Kidney tubule cell (primary cell): Measurements from ENCODE around the gene HIP1.
"Not testable (repeated sequence)": the region's sequence is repeated elsewhere in the genome, so short reads cannot be mapped to it uniquely, and the experiment has no call there.

Source experiments
- DNase-seq: peaks from one replicate; pipeline ENCODE4 v3.0.0-alpha.2; 2018; ENCODE audit warnings: low spot score

HIP1 gene

DNA sequence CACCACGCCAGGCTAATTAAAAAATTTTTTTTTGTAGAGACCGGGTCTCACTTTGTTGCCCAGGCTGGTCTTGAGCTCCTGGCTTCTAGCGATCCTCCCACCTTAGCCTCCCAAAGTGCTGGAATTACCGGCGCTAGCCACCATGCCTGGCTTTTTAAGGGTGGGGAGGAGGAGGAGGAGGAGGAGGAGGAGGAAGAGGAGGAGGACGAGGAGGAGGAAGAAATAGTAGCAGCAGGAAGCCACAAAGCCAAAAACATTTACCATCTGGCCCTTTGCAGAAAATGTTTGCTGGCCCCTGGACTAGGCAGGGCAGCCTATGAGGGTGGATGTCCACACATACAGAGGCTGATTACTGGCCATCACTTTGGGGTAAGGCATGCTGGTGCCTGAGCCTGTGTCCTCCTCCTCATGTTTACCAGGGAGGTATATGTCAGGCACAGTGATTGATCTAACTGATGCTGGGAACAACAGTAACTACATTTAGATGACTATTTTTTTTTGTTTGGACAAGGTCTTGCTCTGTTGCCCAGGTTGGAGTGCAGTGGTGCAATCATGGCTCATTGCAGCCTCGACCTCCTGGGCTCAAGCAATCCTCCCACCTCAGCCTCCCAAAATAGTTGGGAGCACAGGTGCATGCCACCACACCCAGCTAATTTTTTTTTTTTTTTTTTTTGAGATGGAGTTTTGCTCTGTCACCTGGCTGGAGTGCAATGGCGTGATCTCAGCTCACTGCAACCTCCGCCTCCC is 122.1 kb downstream of the HIP1 start:
- no peak for DNase-seq

DNA sequence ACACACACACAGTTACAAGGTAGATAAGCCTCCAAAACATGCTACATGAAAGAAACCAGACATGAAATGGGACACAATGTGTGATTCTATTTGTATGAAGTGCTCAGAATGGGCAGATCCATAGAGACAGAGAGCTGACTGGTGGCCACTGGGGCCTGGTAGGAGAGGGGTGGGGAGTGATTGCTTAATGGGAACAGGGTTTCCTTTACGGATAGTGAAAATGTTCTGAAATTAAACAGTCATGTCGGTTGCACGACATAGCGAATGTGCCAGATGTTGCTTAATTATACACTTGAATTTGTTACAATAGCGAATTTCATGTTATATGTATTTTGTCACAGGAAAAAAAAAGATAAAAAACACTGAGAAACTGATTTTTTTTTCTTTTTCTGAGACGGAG is 124.3 kb downstream of the HIP1 start:
- DNase-seq = no peak

DNA sequence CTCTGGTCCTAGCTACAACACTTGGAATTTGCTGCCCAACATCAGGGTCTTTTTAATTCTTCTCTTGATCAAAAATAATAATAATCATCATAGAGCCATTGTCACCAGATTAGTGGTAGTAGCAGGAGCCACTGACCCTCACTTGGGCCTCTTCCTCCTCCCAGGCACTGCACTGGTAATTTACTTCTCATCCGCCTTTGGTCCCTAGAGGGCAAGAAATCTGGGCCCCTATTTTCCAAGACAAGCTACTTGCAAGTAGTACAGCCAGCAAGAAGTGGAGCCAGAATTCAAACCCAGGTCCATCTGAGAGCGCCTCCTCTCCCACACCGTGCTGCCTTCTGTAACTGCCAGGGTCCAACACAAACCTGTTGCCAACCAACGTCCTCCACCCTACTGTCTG is 125.4 kb downstream of the HIP1 start:
- DNase-seq = no peak

DNA sequence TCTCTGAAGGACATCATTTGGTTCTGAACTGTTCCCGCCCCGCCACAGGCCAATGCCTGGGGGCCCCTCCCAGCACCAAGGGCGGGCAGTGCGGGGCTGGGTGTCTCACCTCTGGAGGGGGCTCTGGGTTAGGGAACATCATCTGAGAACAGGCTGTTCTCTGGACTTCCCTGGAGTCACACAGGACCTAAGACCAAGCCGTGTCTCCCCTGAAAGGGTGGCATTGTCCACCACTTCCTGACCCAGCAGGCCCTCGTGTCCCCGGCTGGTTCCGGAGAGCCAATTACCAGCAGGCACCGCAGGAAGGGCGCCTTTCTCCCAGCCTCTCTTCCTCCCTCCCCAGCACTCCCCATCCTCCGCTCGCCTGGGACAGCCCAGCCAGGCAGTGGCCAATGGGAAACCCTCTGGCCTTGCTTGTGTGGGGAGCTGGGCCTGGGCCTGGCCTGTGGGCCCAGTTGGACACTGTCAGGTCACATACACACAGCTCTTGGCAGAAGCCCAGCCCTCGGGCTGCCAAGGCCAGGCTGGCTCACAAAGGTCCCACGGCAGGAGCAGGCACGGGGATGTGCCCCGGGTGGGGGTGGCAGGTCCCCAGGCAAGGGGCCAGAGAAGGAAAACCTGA is 127.1 kb downstream of the HIP1 start:
- peak; percentile 78 for DNase-seq

DNA sequence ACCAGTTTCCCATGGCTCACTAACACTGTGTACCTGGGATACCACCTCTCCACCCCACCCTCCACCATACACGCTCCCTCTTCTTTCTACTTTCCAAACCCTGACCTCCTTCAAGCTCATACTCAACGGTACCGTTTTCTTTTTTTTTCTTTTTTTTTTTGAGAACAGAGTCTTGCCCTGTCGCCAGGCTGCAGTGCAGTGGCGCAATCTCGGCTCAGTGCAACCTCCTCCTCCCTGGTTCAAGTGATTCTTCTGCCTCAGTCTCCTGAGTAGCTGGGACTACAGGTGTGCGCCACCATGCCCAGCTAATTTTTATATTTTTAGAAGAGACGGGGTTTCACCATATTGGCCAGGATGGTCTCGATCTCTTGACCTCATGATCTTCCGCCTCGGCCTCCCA is 129.3 kb downstream of the HIP1 start:
- not testable (repeated sequence) for DNase-seq

DNA sequence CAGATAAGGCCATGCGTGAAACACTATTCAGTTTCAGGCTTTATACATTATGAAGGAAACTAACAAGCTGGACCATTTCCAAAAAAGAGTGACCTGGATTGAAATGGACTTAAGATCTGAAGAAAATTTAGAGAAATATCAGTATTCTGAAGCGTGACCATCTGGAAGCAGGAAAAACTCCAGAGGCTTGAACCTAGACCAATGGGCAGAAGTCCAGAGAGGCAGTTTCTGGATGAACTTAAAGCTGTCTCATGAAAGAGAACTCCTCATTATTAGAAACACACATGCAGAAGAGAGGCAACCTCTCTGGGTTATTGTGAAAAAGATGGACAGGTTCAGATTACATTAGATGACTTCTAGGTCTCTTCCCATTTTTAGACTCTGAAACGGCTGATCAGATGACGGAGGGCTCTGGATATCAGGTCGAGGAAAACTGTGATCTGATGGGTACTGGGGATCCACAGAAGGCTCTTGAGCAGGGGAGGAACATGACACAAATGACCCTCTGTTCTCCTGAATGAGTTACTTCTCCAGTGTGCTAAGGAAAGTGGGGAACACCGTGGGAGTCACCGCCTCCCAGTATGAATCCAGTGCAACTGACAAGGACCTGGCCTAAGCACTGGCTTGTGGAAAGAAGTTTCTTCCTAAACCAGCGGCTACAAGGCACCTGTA is 130.2 kb downstream of the HIP1 start:
- no peak for DNase-seq

DNA sequence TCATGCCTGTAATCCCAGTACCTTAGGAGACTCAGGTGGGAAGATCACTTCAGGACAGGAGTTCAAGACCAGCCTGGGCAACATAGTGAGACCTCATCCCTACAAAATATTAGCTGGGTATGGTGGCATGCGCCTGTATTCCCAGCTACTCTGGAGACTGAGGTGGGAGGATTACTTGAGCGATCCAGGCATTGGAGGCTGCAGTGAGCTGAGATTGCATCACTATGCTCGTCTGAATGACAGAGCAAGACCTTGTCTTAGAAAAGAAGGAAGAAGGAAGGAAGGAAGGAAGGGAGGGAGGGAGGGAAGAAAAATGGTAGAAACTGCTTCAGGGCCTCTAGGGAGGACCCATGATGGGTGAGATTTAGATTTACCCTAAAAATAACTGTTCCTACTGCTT is 134.3 kb downstream of the HIP1 start:
- DNase-seq = no peak

DNA sequence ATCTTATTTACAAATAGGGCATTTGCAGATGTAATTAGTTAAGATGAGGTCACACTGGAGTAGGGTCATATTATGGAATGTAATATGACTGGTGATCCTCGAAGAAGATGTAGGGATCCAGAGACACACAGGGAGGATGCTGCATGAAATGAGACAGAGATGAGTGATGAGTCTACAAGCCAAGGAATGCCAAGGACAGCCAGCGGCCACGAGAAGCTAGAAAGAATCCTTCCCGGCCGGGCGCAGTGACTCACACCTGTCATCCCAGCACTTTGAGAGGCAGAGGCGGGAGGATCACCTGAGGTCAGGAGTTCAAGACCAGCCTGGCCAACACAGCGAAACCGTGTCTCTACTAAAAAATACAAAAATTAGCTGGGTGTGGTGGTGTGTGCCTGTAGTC is 135.9 kb downstream of the HIP1 start:
- DNase-seq = peak; percentile 23

DNA sequence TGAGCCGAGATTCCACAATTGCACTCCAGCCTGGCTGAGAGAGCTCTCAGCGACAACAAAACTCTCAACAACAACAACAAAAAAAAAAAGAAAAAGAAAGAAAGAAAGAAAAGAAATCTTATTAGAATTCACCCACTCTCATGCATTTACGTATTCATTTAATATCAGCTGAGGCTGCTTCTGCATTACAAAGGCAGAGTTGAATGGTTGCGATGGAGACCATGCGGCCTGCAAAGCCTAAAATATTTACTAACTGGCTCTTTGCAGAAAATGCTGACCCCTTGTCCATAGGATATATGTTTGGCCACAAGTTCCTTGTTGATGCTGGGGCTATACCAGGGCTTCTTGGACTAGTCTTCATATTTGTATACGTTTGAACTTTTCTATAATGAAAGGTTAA is 137.2 kb downstream of the HIP1 start:
- DNase-seq = no peak

DNA sequence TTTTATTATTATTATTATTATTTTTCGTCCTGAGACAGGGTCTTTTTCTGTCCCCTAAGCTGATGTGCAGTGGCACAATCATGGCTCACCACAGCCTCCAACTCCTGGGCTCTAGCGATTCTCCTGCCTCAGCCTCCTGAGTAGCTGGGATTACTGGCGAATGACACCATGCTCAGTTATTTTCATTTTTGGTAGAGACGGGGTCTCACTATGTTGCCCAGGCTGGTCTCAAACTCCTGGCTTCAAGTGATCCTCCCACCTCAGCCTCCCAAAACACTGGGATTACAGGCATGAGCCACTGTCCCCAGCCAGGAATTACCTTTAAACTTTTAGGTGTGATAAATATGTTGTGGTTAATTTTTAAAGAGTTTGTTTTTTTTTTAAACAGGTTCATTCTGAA is 138.0 kb downstream of the HIP1 start:
- DNase-seq = not testable (repeated sequence)

DNA sequence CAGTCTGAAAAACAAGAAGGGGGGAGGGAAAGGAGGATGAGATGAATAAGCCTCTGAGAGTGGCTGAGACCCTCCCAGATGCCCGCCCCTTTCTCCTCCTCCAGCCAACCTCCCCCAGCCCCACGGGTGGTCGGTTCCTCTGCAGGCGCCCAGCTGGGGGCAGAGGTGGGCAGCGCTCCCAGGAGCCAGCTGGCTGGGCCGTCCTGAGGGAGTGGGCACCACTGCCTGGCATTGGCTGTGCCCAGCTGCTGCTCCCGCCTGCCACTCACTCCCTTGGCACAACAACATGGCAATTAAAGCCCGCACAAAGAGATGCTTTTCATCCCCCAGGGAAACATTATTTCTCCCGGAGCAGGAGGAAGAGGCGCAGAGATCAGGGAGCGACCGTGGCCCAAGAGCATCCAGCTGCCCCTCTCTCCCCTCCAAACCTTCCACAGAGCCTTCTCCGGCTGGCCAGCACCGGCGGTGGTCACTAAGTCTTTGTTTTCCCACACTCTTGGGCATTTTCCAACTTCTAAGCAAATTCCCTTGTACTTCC is 139.4 kb downstream of the HIP1 start:
- DNase-seq = no peak

DNA sequence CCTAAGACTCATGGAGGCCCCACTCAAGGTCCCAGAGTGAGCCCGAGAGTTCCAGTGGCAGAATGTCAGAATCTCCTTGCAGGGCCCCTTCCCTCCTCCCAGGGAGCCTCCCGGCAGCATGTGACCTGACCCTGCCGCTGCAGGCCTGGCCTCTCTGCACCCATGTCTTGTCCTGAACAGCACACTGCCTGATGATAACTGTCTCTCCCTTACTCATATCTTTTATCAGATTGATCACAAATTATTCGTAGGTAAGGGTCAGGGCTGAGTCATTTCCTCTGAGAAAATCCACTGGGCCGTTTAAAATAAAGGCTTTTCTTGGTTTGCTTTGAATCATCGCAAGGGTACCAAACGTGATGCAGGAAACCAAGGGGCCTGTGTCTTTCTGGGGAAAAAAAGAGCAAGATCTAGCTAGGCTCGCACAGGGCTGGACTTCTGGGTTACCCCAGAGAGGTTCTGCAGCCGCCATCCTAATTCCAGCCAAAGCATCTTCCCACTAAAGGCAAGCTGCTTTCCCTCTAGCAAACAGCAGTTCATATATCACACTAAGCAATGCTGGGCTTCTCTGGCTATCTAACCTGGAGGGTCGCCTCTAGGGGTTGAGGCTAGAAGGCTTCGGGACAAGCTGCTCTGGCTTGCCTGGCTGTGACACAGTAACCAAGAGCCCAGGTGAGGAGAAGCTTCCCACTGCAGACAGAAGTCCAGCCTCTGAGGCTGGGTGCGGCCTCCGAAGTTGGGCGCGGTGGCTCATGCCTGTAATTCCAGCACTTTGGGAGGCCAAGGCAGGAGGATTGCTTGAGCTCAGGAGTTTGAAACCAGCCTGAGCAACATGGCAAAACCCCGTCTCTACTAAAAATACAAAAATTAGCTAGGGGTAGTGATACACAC is 141.8 kb downstream of the HIP1 start:
- peak; percentile 64 for DNase-seq

DNA sequence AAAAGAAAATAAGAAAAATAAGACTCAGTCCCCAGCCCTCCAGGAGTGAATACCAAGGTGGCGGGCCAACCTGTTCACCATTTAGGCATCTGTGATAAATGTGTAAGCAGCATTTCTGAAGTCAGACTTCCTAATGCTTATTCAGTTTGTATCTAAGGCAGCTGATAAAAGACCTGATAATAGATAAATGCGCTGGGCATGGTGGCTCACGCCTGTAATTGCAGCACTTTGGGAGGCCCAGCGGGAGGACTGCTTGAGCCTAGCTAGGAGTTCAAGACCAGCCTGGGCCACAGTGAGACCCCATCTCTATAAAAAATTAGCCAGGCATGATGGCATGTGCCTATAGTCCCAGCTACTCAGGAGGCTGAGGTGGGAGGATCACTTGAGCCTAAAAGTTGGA is 143.0 kb downstream of the HIP1 start:
- DNase-seq = no peak

DNA sequence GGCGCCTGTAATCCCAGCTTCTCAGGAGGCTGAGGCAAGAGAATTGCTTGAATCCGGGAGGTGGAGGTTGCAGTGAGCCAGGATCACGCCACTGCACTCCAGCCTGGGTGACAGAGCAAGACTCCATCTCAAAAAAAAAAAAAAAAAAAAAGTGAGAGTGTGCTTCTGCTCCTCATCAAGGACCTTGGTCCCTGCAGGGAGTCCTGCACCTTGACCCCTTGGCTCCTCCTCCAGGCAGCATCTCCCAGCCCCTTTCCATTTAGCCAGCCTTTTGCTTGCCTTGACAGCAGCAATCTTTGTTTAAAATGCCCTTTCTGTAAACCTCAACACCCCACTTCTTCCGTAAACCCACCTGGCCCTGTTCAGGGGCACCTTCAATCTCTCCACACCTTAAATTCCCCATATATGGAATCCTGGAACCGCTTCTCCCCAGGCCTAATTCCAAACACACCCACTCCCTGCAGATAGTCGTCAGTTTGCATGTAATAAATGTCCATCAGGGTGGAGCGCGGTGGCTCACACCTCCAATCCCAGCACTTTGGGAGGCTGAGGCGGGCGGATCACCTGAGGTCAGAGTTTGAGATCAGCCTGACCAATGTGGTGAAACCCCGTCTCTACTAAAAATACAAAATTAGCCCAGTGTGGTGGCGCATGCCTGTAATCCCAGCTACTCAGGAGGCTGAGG is 145.1 kb downstream of the HIP1 start:
- not testable (repeated sequence) for DNase-seq

DNA sequence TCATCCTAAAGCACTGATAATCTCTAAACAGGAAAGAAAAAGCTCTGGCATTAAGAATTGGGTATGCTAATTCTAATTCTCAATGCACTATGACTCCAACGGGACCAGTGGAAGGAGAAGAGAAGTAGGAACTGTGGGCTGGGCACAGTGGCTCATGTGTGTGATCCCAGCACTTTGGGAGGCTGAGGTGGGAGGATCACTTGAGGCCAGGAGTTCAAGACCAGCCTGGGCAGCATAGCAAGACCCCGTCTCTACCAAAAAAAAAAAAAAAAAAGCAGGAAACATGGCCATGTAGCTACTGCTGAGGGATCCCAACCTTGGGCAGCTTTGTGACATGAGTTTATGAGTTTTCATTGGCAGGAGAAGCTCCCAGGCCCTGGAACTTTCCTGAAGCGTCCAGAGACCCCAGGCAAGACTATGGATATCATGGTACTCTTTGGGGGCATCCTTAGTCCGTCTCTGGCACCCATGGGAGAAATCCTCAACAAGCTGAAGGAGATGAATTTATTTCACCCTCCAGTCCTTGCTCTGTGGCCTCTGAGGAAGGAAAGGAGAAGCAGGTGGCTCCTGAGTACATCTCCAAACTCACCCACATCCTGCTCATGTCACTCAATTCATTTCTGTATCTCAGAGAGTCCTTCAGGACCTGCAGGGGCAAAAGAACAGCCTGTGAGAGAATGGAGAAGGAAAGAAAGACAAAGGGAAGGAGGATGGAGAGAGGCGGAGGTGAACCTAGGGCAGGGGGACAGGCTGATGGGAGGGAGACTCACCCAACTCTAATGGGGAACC is 147.1 kb downstream of the HIP1 start:
- no peak for DNase-seq

DNA sequence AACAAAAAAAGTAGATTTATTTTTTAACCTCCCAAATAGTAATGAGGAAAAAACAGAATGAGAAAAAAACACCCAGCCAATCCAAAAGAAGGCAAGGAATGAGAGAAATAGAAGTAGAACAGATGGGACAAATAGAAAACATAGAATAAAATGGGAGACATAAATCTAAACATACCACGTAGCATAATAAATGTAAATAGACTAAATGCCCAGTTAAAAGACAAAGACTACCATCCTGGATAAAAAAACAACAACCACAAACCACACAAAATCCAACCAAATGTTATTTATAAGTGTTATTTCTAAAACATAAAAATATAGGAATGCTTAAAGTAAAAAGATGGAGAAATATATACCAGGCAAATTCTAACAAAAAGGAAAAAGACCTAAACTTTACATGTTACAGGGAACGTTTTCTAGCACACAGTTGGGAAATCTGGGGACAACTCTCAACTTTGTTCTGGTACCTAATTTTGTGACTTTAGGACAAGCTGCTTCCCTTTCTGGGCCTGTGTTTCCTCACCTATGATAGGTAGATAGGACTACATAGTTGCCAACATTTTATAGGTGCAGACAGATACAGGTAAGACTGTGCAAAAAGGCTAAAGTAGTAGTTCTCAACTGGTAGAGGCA is 148.3 kb downstream of the HIP1 start:
- DNase-seq = no peak

DNA sequence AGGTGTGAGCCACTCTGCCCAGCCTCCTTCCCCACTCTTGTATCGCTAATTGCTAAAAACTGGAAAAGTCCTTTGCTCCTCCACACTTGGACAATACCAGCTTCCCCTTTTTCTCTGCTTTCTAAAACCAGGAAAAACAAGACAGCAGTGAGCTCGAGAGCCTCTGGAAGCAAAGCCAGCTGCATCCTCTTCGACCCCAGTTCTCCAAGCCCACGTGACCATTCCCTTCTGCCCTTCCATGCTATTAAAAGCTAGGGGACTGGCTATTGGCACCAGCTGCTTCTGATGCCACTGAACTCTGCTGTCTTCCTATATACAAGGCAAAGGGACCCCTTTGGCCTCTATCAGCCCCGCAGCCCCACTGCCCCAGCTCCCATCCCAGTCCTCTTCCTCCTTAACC is 154.4 kb downstream of the HIP1 start:
- no peak for DNase-seq

DNA sequence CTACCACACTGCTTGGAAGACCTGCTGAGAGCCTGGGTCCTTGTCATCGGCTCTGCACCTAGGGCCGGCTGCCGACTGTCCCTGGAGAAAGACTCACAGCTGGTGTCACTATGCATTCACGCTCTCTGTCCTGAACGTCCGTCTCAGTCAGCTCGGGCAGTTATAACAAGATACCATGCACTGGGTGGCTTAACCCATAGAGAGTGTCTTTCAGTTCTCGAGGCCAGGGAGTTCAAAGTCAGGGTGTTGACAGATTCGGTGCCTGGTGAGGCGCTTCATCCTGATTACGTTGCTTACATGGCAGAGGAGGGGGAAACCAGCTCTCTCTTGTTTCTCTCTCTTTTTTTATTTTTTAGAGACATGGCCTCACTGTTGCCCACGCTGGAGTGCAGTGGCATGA is 155.5 kb downstream of the HIP1 start:
- no peak for DNase-seq

DNA sequence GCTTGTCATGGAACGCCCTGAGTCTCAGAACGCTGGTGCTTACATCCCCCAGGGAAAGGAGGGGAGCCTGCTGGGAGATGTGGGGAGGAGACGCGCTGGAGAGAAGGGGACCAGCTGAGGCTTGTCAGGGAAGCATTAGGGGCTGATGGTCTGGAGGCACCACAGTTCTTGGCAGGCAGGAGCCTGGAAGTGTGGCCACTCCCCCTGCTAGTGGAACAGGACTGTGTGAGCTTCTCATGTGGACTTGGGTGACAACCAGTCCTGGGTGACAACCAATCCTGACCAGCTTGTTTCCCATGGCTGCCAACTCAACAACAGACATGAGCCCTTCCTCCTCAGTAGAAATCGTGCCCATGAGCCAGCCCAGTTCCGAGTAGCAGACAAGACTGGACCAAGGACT is 158.8 kb downstream of the HIP1 start:
- no peak for DNase-seq

DNA sequence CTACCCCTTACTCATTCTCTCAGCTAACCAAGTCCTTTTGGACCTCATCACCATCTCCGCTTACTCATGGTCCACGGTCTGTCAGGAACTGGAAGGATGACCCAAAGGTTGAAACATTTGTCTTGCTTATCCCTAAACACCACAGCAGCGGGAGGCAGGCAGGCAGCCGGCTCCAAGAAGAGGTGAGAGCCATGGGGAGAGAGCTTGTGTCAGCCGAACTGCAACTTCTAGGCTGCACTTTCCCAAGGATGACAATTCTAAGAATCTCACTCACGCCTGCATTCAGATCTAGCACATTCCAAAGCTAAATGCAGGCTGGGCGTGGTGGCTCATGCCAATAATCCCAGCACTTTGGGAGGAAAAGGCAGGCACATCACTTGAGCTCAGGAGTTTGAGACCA is 160.7 kb downstream of the HIP1 start:
- no peak for DNase-seq
